ENCODE results near the gene CSRNP3.

- no peak for TF ChIP-seq CTCF (IDR thresholded peaks at IDR 0.05)
- no peak for TF ChIP-seq POLR2A (IDR thresholded peaks at IDR 0.05)
- TF ChIP-seq EP300 (IDR thresholded peaks at IDR 0.05) = no peak
Observed at GRCh38 chr2:165674780-165675179, 205.3 kb downstream of the CSRNP3 start.

Data from ovary (tissue), 3 donors.